GM12878 (cell line): Measurements from ENCODE around the gene SEMA4C. TPM values are rescaled to one million over a fixed set of nuclear protein-coding genes. Genes with fewer than 3 reads are reported as not detected.
A peak's percentile ranks its signal among the peaks of the same experiment; 100 is the strongest.

ENCODE experiments used
- ATAC-seq: fragments of 200-7000 bp; cut with Tn5 transposase; 3 replicates; pipeline ENCODE4 v1.9.1; 2020; ENCODE audit warnings: mild to moderate bottlenecking, moderate library complexity
- BruUV-seq: library from RNA; stranded (reverse); fragments of 400-500 nt; replicated peaks from 2 replicates; lab custom pipeline; 2021; lab: Mats Ljungman, UMichigan
- CTCF ChIA-PET: fragments of 300-600 bp; sonication (Branson Sonifier 250); formaldehyde crosslinking; extraction: SDS; loops from one replicate; lab custom pipeline; 2021; ENCODE audit warnings: inconsistent platforms; lab: Yijun Ruan, JAX
- POLR2A ChIA-PET: fragments of 350-600 bp; formaldehyde crosslinking; extraction: SDS; loops from one replicate; lab custom pipeline; 2021; ENCODE audit warnings: inconsistent platforms; lab: Charles Lee
- RAD21 ChIA-PET: fragments of 300-600 bp; sonication (Branson Sonifier 250); formaldehyde crosslinking; loops from one replicate; lab custom pipeline; 2023; ENCODE audit warnings: antibody characterized with exemption; ENCODE audit not compliant: unreplicated experiment; lab: Charles Lee
- SMC1A ChIA-PET: fragments of 300-600 bp; sonication (Branson Sonifier 250); formaldehyde crosslinking; loops from one replicate; lab custom pipeline; 2023; ENCODE audit not compliant: unreplicated experiment, uncharacterized antibody; lab: Charles Lee
- DNase-seq: peaks from one replicate; pipeline ENCODE4 v3.0.0-alpha.2; 2011; ENCODE audit warnings: low read depth, low spot score
- FAIRE-seq: peaks from 3 replicates; lab custom pipeline; 2011; peaks lifted over from hg19 to GRCh38; lab: Jason Lieb, UNC
- H2AFZ ChIP-seq: 2 replicates; pipeline ENCODE4 v1.6.0; 2011; ENCODE audit warnings: low read depth, low read length, control low read depth; ENCODE audit not compliant: control insufficient read depth
- H3K27ac ChIP-seq: 2 replicates; pipeline ENCODE4 v1.5.1; 2011; ENCODE audit warnings: control low read depth; ENCODE audit not compliant: control insufficient read depth, insufficient read depth
- H3K27me3 ChIP-seq, 2 experiments: replicated peaks in 1 of 2; 2 replicates each; pipeline versions ENCODE4 v1.6.0 to v1.6.1; 2011; ENCODE audit warnings: low read length in 1 of 2; ENCODE audit not compliant: control insufficient read depth in 2 of 2, insufficient read depth in 2 of 2
- H3K36me3 ChIP-seq, 2 experiments: 2 replicates each; pipeline ENCODE4 v1.5.1; 2011; ENCODE audit warnings: low read length in 1 of 2; ENCODE audit not compliant: control insufficient read depth in 2 of 2, insufficient read depth in 2 of 2
- H3K4me1 ChIP-seq: 2 replicates; pipeline ENCODE4 v1.6.1; 2011; ENCODE audit warnings: mild to moderate bottlenecking, low read length, moderate library complexity, mixed read lengths; ENCODE audit not compliant: control insufficient read depth, insufficient read depth
- H3K4me2 ChIP-seq: 2 replicates; pipeline ENCODE4 v1.6.0; 2011; ENCODE audit warnings: control low read depth; ENCODE audit not compliant: control insufficient read depth, insufficient read depth
- H3K4me3 ChIP-seq: fragments of 200-600 bp; sonication (generic); 2 replicates; pipeline ENCODE4 v1.5.1; 2016
- H3K79me2 ChIP-seq: 2 replicates; pipeline ENCODE4 v1.6.0; 2011; ENCODE audit warnings: low read length; ENCODE audit not compliant: control insufficient read depth, insufficient read depth
- H3K9ac ChIP-seq: 2 replicates; pipeline ENCODE4 v1.8.0; 2011; ENCODE audit warnings: low read length, control low read depth, mixed read lengths; ENCODE audit not compliant: control insufficient read depth, insufficient read depth
- H3K9me3 ChIP-seq: replicated peaks from 3 replicates; pipeline ENCODE4 v1.5.1; 2011; ENCODE audit warnings: mild to moderate bottlenecking, low read length; ENCODE audit not compliant: control insufficient read depth, insufficient read depth
- H4K20me1 ChIP-seq: 2 replicates; pipeline ENCODE4 v1.6.0; 2011; ENCODE audit not compliant: control insufficient read depth, insufficient read depth
- CBX3 ChIP-seq: fragments of 200-600 bp; sonication (generic); IDR thresholded peaks from 2 replicates; pipeline ENCODE4 v1.6.1; 2016; ENCODE audit warnings: low read depth, borderline replicate concordance
- CBX5 ChIP-seq: sonication (generic); IDR thresholded peaks from 2 replicates; pipeline ENCODE4 v1.6.1; 2016; ENCODE audit warnings: low read depth, moderate library complexity, mild to moderate bottlenecking, inconsistent platforms
- CHD1 ChIP-seq: IDR thresholded peaks from 2 replicates; pipeline ENCODE4 v1.6.1; 2012; ENCODE audit warnings: low read depth, low read length, improper control_type of control experiment
- EP300 ChIP-seq, 2 experiments: fragments of 150-350 bp in 1 of 2; IDR thresholded peaks; 2 replicates each; pipeline ENCODE4 v1.6.1; 2011 to 2012; ENCODE audit warnings: low read depth in 2 of 2, low read length in 2 of 2, borderline replicate concordance in 1 of 2, improper control_type of control experiment in 1 of 2, inconsistent platforms in 1 of 2; ENCODE audit not compliant: control insufficient read depth in 1 of 2
- HDAC2 ChIP-seq: fragments of 200-600 bp; sonication (generic); IDR thresholded peaks from 2 replicates; pipeline ENCODE4 v1.6.1; 2017
- JUND ChIP-seq: IDR thresholded peaks from 2 replicates; pipeline ENCODE4 v1.6.1; 2012; ENCODE audit warnings: low read depth, mild to moderate bottlenecking, low read length, improper control_type of control experiment, moderate library complexity
- MTA3 ChIP-seq: IDR thresholded peaks from 2 replicates; pipeline ENCODE4 v1.6.1; 2012; ENCODE audit warnings: low read length, inconsistent platforms, borderline replicate concordance
- POLR2AphosphoS5 ChIP-seq: IDR thresholded peaks from 2 replicates; pipeline ENCODE4 v1.6.1; 2011; ENCODE audit warnings: mild to moderate bottlenecking, low read length, inconsistent platforms
- RAD51 ChIP-seq: fragments of 450-650 bp; IDR thresholded peaks from 2 replicates; pipeline ENCODE4 v1.6.1; 2016; ENCODE audit warnings: moderate library complexity, mild to moderate bottlenecking, inconsistent platforms
- SRF ChIP-seq, 2 experiments: IDR thresholded peaks; 2 replicates each; pipeline ENCODE4 v1.6.1; 2011; ENCODE audit warnings: low read depth in 2 of 2, low read length in 2 of 2, mild to moderate bottlenecking in 1 of 2, moderate library complexity in 1 of 2
- STAT3 ChIP-seq: IDR thresholded peaks from 2 replicates; pipeline ENCODE4 v1.6.1; 2011; ENCODE audit warnings: low read depth, low read length, improper control_type of control experiment
- TCF12 ChIP-seq: IDR thresholded peaks from 2 replicates; pipeline ENCODE4 v1.6.1; 2011; ENCODE audit warnings: low read depth, mild to moderate bottlenecking, low read length
- TCF3 ChIP-seq: IDR thresholded peaks from 2 replicates; pipeline ENCODE4 v1.6.1; 2012; ENCODE audit warnings: low read depth, mild to moderate bottlenecking, low read length, borderline replicate concordance; ENCODE audit not compliant: insufficient read depth
- WGBS: methylation state at CpG from one replicate; pipeline ENCODE4 v1.1.6; 2016; ENCODE audit warnings: low lambda C conversion rate; ENCODE audit not compliant: insufficient replicate concordance, insufficient coverage; ENCODE audit errors: missing lambda C conversion rate; 5-methylcytosine and 5-hydroxymethylcytosine counted together
- in situ Hi-C: fragments of 300-500 bp; cut with MboI; formaldehyde crosslinking; loops from 9 replicates; pipeline ENCODE4 v1.14.3; 2018; ENCODE audit warnings: mixed read lengths
- intact Hi-C: fragments of 100-400 bp; cut with micrococcal nuclease; formaldehyde crosslinking; loops from one replicate; pipeline ENCODE4 v1.14.2; 2022; ENCODE audit not compliant: unreplicated experiment
- polyA plus RNA-seq, 11 experiments: library from polyadenylated mRNA; depleted of rRNA in 4 of 11; unstranded in 6 of 11; stranded (reverse) in 5 of 11; fragments of >200 nt; fragmentation: Nextera tagmentation in 4 of 11; fragmentation: Illumina TruSeq in 1 of 11; extraction: Ambion mirVana in 4 of 11; extraction: Trizol in 1 of 11; gene quantifications; 1 replicate in 1 of 11; 2 replicates in 10 of 11; pipeline versions ENCODE4 v1.2.1 to v1.2.3, GENCODE V29; 2011 to 2016; ENCODE audit warnings: inconsistent platforms in 2 of 11, missing spikeins in 2 of 11, low read depth in 1 of 11
- total RNA-seq, 4 experiments: library from RNA; depleted of rRNA in 3 of 4; stranded (reverse); fragments of >200 nt in 3 of 4; fragmentation: Illumina TruSeq in 1 of 4; extraction: Trizol in 1 of 4; gene quantifications; 2 replicates each; pipeline versions ENCODE4 v1.2.1 to v1.2.3, GENCODE V29; 2013 to 2021
- TF ChIP-seq, protein P1 (sequence below): fragments of 450-650 bp; formaldehyde crosslinking; IDR thresholded peaks from 2 replicates; pipeline ENCODE4 v1.5.0; 2022; ENCODE audit warnings: mild to moderate bottlenecking, missing genetic modification characterization

The SEMA4C gene
- total and polyA plus RNA-seq, 10 of the 15 experiments (the other 5 are each of a cell fraction or from before 2014, with no cell fraction given) = 0.06 to 21.6 (median 6.8) TPM

DNA sequence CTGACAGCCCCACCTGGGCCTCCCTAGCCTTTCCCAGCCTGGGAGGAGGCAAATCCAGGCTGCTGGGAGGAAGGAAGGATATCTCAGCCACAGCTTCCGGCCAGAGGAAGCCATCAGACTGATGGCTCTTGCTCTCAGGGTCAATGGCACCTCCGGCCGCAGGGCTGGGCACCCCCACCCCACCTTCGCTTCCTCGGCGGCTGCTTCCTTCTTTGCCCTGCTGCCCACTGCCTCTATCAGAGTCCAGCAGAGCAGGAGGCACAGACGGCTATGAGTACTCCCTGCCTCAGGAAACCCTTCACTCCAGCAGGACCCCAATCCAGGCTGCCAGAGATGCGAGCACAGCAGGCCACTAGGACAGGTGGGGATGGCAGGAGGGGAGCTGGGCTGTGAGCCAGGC, 3.3 kb downstream of the SEMA4C start:
- BruUV-seq = no TSS peak
- Histone ChIP-seq H2AFZ (no peak overlapping the region), H3K27me3 (no peaks in the 10 kb centered on the region; a peak in 1 of 4 replicates), H3K4me3 (peak overlapping the region; percentile 95; the same call in 1 of the 2 replicates), H3K27ac (peak overlapping the region; percentile 24; the same call in 1 of the 2 replicates), H4K20me1 (no peaks in the 10 kb centered on the region), H3K36me3 (peaks cover 11 to 23% of the 10 kb centered on the region in 2 experiments; a peak in 3 of 4 replicates), H3K79me2 (peaks cover 38% of the 10 kb centered on the region), H3K9me3 (no peaks in the 10 kb centered on the region), H3K4me1 (peaks cover 14% of the 10 kb centered on the region), H3K4me2 (peak overlapping the region; percentile 90), H3K9ac (no peak overlapping the region)
- ATAC-seq = no peak
- RAD21 ChIA-PET = interaction anchor here (1.0 to 3.0 kb wide), 3 partner anchors 8 to 84 kb away, joined by 3 to 39 read pairs (median 12); partner anchors contain the start of gene ANKRD39
- POLR2A ChIA-PET = interaction anchor here (3.6 kb wide), 1 partner anchor 9 kb away, joined by 30 read pairs; the partner anchor contains the start of gene ANKRD39
- intact Hi-C loops (loop anchor here (5.0 kb wide), 1 partner anchor 229 kb away; the partner anchor contains the start of gene KANSL3), in situ Hi-C loops (no loop called here)
- TF ChIP-seq JUND = no peak
- TF ChIP-seq SRF (IDR thresholded peaks at IDR 0.05; ENCODE audit: low read depth in 2 of 2, low read length in 2 of 2) = no peak
- no peak for TF ChIP-seq HDAC2
- TF ChIP-seq EP300 (IDR thresholded peaks at IDR 0.05; ENCODE audit: borderline replicate concordance in 1 of 2, control insufficient read depth in 1 of 2, low read depth in 2 of 2, low read length in 2 of 2) = no peak
- no peak for TF ChIP-seq STAT3
- FAIRE-seq = no peak
- WGBS = 98% methylated on average over 8 of the region's 8 CpGs
- SMC1A ChIA-PET = interaction anchor here (2.6 kb wide), 1 partner anchor 9 kb away, joined by 13 read pairs; the partner anchor contains the start of gene ANKRD39
- CTCF ChIA-PET = interaction anchor here (1.0 kb wide), 1 partner anchor 9 kb away, joined by 5 read pairs; the partner anchor contains the start of gene ANKRD39
- DNase-seq = no peak

DNA sequence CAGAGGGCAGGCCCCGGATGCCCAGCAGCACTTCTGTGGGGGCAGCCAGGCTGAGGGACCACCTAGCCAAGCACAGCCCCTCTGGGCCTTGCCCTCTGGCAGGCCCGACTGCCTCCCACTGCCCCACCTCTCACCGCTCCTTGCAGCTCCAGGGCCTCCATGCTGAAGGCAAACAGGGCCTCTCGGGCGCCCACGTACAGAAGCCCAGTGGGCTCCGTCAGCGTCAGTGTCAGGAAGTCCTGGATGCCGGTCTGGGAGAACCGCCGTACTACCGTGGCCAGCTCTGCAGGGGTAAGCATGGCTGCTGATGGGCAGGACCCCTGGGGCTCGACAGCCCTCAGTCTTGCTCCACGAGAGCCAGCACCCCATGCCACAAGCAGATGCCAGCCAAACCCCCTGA, 3.7 kb downstream of the SEMA4C start:
- ChIA-PET CTCF (no interaction called here), SMC1A (no interaction called here), POLR2A (interaction anchor here (3.6 kb wide), 1 partner anchor 8 kb away, joined by 30 read pairs; the partner anchor contains the start of gene ANKRD39), RAD21 (interaction anchor here (2.9 kb wide), 1 partner anchor 85 kb away, joined by 12 read pairs; no protein-coding TSS in a partner anchor)
- H2AFZ ChIP-seq = no peak overlapping the region
- no peak for FAIRE-seq
- H3K79me2 ChIP-seq = peaks cover 38% of the 10 kb centered on the region
- in situ Hi-C loops (no loop called here), intact Hi-C loops (loop anchor here (5.0 kb wide), 1 partner anchor 229 kb away; the partner anchor contains the start of gene KANSL3)
- H3K27ac ChIP-seq = 0 out of 2 replicates have a peak overlapping the region, but pooled peaks have one; percentile 24
- H3K4me2 ChIP-seq = peak overlapping the region; percentile 90; the same call in 1 of the 2 replicates
- H4K20me1 ChIP-seq = no peaks in the 10 kb centered on the region
- DNase-seq = no peak
- no peaks in the 10 kb centered on the region; a peak in 1 of 4 replicates for H3K27me3 ChIP-seq
- peak overlapping the region; percentile 95; the same call in 1 of the 2 replicates for H3K4me3 ChIP-seq
- BruUV-seq = no TSS peak
- H3K36me3 ChIP-seq = peaks cover 11 to 27% of the 10 kb centered on the region in 2 experiments; a peak in 3 of 4 replicates
- no peaks in the 10 kb centered on the region for H3K9me3 ChIP-seq
- H3K9ac ChIP-seq = no peak overlapping the region
- peaks cover 14% of the 10 kb centered on the region for H3K4me1 ChIP-seq
- no peak for ATAC-seq
- WGBS = 97% methylated on average over 14 of the region's 14 CpGs
- TF ChIP-seq, protein P1, sequence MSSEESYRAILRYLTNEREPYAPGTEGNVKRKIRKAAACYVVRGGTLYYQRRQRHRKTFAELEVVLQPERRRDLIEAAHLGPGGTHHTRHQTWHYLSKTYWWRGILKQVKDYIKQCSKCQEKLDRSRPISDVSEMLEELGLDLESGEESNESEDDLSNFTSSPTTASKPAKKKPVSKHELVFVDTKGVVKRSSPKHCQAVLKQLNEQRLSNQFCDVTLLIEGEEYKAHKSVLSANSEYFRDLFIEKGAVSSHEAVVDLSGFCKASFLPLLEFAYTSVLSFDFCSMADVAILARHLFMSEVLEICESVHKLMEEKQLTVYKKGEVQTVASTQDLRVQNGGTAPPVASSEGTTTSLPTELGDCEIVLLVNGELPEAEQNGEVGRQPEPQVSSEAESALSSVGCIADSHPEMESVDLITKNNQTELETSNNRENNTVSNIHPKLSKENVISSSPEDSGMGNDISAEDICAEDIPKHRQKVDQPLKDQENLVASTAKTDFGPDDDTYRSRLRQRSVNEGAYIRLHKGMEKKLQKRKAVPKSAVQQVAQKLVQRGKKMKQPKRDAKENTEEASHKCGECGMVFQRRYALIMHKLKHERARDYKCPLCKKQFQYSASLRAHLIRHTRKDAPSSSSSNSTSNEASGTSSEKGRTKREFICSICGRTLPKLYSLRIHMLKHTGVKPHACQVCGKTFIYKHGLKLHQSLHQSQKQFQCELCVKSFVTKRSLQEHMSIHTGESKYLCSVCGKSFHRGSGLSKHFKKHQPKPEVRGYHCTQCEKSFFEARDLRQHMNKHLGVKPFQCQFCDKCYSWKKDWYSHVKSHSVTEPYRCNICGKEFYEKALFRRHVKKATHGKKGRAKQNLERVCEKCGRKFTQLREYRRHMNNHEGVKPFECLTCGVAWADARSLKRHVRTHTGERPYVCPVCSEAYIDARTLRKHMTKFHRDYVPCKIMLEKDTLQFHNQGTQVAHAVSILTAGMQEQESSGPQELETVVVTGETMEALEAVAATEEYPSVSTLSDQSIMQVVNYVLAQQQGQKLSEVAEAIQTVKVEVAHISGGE (CRISPR knock-in tag) = no peak
- TF ChIP-seq RAD51 (no peak), POLR2AphosphoS5 (no peak), CBX5 (no peak), TCF12 (no peak), MTA3 (no peak), CHD1 (no peak), CBX3 (no peak), TCF3 (no peak)
